CD4-positive, alpha-beta T cell treated with Interleukin-6 at 100 ng/mL for 8 hours (primary cell): ENCODE data around the gene KIF18B.

Experiments used
- DNase-seq: peaks from one replicate; pipeline ENCODE4 v3.0.0-alpha.2; 2020; ENCODE audit warnings: mixed read lengths, low spot score

Gene KIF18B

GRCh38 chr17:44947461-44948314 lies at the start of gene KIF18B:
Gene KIF18B (minus strand): TSS chr17:44947773. CDS start chr17:44936344, 11,429 bp downstream.
- peak; percentile 90 for DNase-seq

- DNase-seq, result no peak
Observed at GRCh38 chr17:44996304-44996703, 48.7 kb upstream of the KIF18B start.

GRCh38 chr17:44995436-44996001 lies 47.9 kb upstream of the KIF18B start:
- DNase-seq, result no peak

- DNase-seq, result no peak
Observed at GRCh38 chr17:44992242-44992939, 44.8 kb upstream of the KIF18B start.

- no peak for DNase-seq
Observed at GRCh38 chr17:44990994-44991393, 43.4 kb upstream of the KIF18B start.

GRCh38 chr17:44989552-44990138 lies 42.1 kb upstream of the KIF18B start:
- DNase-seq, result no peak

GRCh38 chr17:44988044-44988942 lies 40.7 kb upstream of the KIF18B start:
- DNase-seq, result no peak

- DNase-seq, result no peak
Observed at GRCh38 chr17:44983563-44983962, 36.0 kb upstream of the KIF18B start.

GRCh38 chr17:44982113-44982702 lies 34.6 kb upstream of the KIF18B start:
- no peak for DNase-seq

GRCh38 chr17:44981221-44981968 lies 33.8 kb upstream of the KIF18B start:
- DNase-seq, result no peak

- DNase-seq, result no peak
Observed at GRCh38 chr17:44979426-44979995, 31.9 kb upstream of the KIF18B start.

- no peak for DNase-seq
Observed at GRCh38 chr17:44978807-44979206, 31.2 kb upstream of the KIF18B start.

- no peak for DNase-seq
Observed at GRCh38 chr17:44977814-44978550, 30.4 kb upstream of the KIF18B start.

GRCh38 chr17:44977065-44977464 lies 29.5 kb upstream of the KIF18B start:
- DNase-seq, result no peak

GRCh38 chr17:44976206-44976605 lies 28.6 kb upstream of the KIF18B start:
- DNase-seq, result no peak

GRCh38 chr17:44972953-44973352 lies 25.4 kb upstream of the KIF18B start:
- DNase-seq, result no peak

- DNase-seq, result no peak
Observed at GRCh38 chr17:44971776-44972483, 24.4 kb upstream of the KIF18B start.

- DNase-seq, result no peak
Observed at GRCh38 chr17:44970136-44970741, 22.7 kb upstream of the KIF18B start.
